Loucy (cell line): ENCODE results near the gene JDP2.

ENCODE experiments used
- EZH2phosphoT487 ChIP-seq: fragments of 200-600 bp; IDR thresholded peaks from 2 replicates; pipeline ENCODE4 v1.6.1; 2018; ENCODE audit warnings: antibody characterized with exemption, mild to moderate bottlenecking, moderate library complexity, borderline replicate concordance
- TF ChIP-seq, protein P1 (sequence below): fragments of 200-600 bp; sonication (generic); conservative IDR thresholded peaks from 2 replicates; pipeline ENCODE4 v1.5.1; 2014; ENCODE audit warnings: mild to moderate bottlenecking, antibody characterized with exemption, low read length

GRCh38 chr14:75446447-75446846 lies 18.6 kb downstream of the JDP2 start:
- TF ChIP-seq, protein P1, sequence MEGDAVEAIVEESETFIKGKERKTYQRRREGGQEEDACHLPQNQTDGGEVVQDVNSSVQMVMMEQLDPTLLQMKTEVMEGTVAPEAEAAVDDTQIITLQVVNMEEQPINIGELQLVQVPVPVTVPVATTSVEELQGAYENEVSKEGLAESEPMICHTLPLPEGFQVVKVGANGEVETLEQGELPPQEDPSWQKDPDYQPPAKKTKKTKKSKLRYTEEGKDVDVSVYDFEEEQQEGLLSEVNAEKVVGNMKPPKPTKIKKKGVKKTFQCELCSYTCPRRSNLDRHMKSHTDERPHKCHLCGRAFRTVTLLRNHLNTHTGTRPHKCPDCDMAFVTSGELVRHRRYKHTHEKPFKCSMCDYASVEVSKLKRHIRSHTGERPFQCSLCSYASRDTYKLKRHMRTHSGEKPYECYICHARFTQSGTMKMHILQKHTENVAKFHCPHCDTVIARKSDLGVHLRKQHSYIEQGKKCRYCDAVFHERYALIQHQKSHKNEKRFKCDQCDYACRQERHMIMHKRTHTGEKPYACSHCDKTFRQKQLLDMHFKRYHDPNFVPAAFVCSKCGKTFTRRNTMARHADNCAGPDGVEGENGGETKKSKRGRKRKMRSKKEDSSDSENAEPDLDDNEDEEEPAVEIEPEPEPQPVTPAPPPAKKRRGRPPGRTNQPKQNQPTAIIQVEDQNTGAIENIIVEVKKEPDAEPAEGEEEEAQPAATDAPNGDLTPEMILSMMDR = no peak
- TF ChIP-seq EZH2phosphoT487 = no peak
